Activated naive CD8-positive, alpha-beta T cell (primary cell): ENCODE data around the gene HKDC1.
A peak's percentile ranks its signal among the peaks of the same experiment; 100 is the strongest.

Experiments
- H3K27ac Mint-ChIP-seq: one replicate; pipeline ENCODE4 v1.8.0; 2021; ENCODE audit warnings: mixed read lengths
- H3K27me3 Mint-ChIP-seq: one replicate; pipeline ENCODE4 v1.8.0; 2021; ENCODE audit warnings: mixed read lengths
- H3K36me3 Mint-ChIP-seq: one replicate; pipeline ENCODE4 v1.8.0; 2021; ENCODE audit warnings: mixed read lengths
- H3K4me1 Mint-ChIP-seq: one replicate; pipeline ENCODE4 v1.8.0; 2021; ENCODE audit warnings: low read depth, mixed read lengths
- H3K4me3 Mint-ChIP-seq: one replicate; pipeline ENCODE4 v1.8.0; 2021; ENCODE audit warnings: mild to moderate bottlenecking, mixed read lengths
- H3K9me3 Mint-ChIP-seq: one replicate; pipeline ENCODE4 v1.8.0; 2021; ENCODE audit warnings: low read depth, mixed read lengths

Gene HKDC1

GRCh38 chr10:69209787-69210484, 10.2 kb upstream of the HKDC1 start:
- Mint-ChIP-seq H3K9me3 (no peaks in the 10 kb centered on the region), H3K4me3 (no peak overlapping the region), H3K27me3 (peaks cover 2% of the 10 kb centered on the region), H3K36me3 (peaks cover 10% of the 10 kb centered on the region), H3K4me1 (peaks cover 5% of the 10 kb centered on the region), H3K27ac (peak overlapping the region; percentile 22)

GRCh38 chr10:69211104-69211503, 9.0 kb upstream of the HKDC1 start:
- Mint-ChIP-seq H3K27me3 (peaks cover 2% of the 10 kb centered on the region), H3K27ac (no peak overlapping the region), H3K4me1 (peaks cover 11% of the 10 kb centered on the region), H3K9me3 (no peaks in the 10 kb centered on the region), H3K36me3 (peaks cover 8% of the 10 kb centered on the region), H3K4me3 (no peak overlapping the region)

GRCh38 chr10:69211524-69211923, 8.6 kb upstream of the HKDC1 start:
- peaks cover 11% of the 10 kb centered on the region for H3K4me1 Mint-ChIP-seq
- H3K36me3 Mint-ChIP-seq: peaks cover 5% of the 10 kb centered on the region
- H3K4me3 Mint-ChIP-seq: no peak overlapping the region
- H3K27me3 Mint-ChIP-seq: peaks cover 2% of the 10 kb centered on the region
- no peaks in the 10 kb centered on the region for H3K9me3 Mint-ChIP-seq
- no peak overlapping the region for H3K27ac Mint-ChIP-seq

- no peak overlapping the region for H3K27ac Mint-ChIP-seq
- H3K4me1 Mint-ChIP-seq: peaks cover 11% of the 10 kb centered on the region
- H3K9me3 Mint-ChIP-seq: no peaks in the 10 kb centered on the region
- H3K27me3 Mint-ChIP-seq: peaks cover 2% of the 10 kb centered on the region
- H3K4me3 Mint-ChIP-seq: no peak overlapping the region
- peaks cover 3% of the 10 kb centered on the region for H3K36me3 Mint-ChIP-seq
Measured at GRCh38 chr10:69213591-69214311, 6.4 kb upstream of the HKDC1 start.

- no peaks in the 10 kb centered on the region for H3K9me3 Mint-ChIP-seq
- H3K27ac Mint-ChIP-seq: no peak overlapping the region
- peaks cover 2% of the 10 kb centered on the region for H3K27me3 Mint-ChIP-seq
- H3K4me3 Mint-ChIP-seq: no peak overlapping the region
- H3K36me3 Mint-ChIP-seq: peaks cover 3% of the 10 kb centered on the region
- H3K4me1 Mint-ChIP-seq: peaks cover 10% of the 10 kb centered on the region
Measured at GRCh38 chr10:69214666-69215131, 5.4 kb upstream of the HKDC1 start.

- no peak overlapping the region for H3K27ac Mint-ChIP-seq
- H3K36me3 Mint-ChIP-seq: peaks cover 3% of the 10 kb centered on the region
- H3K4me3 Mint-ChIP-seq: peak overlapping the region; percentile 39
- peaks cover 2% of the 10 kb centered on the region for H3K27me3 Mint-ChIP-seq
- no peaks in the 10 kb centered on the region for H3K9me3 Mint-ChIP-seq
- peaks cover 7% of the 10 kb centered on the region for H3K4me1 Mint-ChIP-seq
Measured at GRCh38 chr10:69215405-69216171, 4.5 kb upstream of the HKDC1 start.

- peaks cover 3% of the 10 kb centered on the region for H3K36me3 Mint-ChIP-seq
Measured at GRCh38 chr10:69216577-69217118, 3.5 kb upstream of the HKDC1 start.

GRCh38 chr10:69217119-69217754, 2.9 kb upstream of the HKDC1 start:
- Mint-ChIP-seq H3K4me1 (peaks cover 12% of the 10 kb centered on the region), H3K27me3 (peaks cover 2% of the 10 kb centered on the region), H3K9me3 (no peaks in the 10 kb centered on the region), H3K36me3 (peaks cover 3% of the 10 kb centered on the region), H3K27ac (no peak overlapping the region), H3K4me3 (no peak overlapping the region)

More at GRCh38 chr10:69216577-69217118, 3.5 kb upstream of the HKDC1 start:
- Mint-ChIP-seq H3K27me3 (peaks cover 2% of the 10 kb centered on the region), H3K9me3 (no peaks in the 10 kb centered on the region), H3K4me3 (no peak overlapping the region), H3K4me1 (peaks cover 7% of the 10 kb centered on the region), H3K27ac (no peak overlapping the region)

GRCh38 chr10:69218831-69219230, 1.3 kb upstream of the HKDC1 start:
- Mint-ChIP-seq H3K27me3 (peaks cover 2% of the 10 kb centered on the region), H3K9me3 (no peaks in the 10 kb centered on the region), H3K27ac (no peak overlapping the region)

GRCh38 chr10:69220507-69220906, 375 bp downstream of the HKDC1 start:
- peaks cover 21% of the 10 kb centered on the region for H3K4me1 Mint-ChIP-seq
- H3K4me3 Mint-ChIP-seq: no peak overlapping the region
- no peaks in the 10 kb centered on the region for H3K9me3 Mint-ChIP-seq
- no peaks in the 10 kb centered on the region for H3K27me3 Mint-ChIP-seq
- H3K36me3 Mint-ChIP-seq: no peaks in the 10 kb centered on the region
- no peak overlapping the region for H3K27ac Mint-ChIP-seq

More at GRCh38 chr10:69218831-69219230, 1.3 kb upstream of the HKDC1 start:
- peaks cover 3% of the 10 kb centered on the region for H3K36me3 Mint-ChIP-seq
- H3K4me1 Mint-ChIP-seq: peaks cover 22% of the 10 kb centered on the region
- H3K4me3 Mint-ChIP-seq: no peak overlapping the region

GRCh38 chr10:69222157-69223027, 2.3 kb downstream of the HKDC1 start:
- peak overlapping the region; percentile 59 for H3K4me3 Mint-ChIP-seq
- no peaks in the 10 kb centered on the region for H3K9me3 Mint-ChIP-seq
- H3K4me1 Mint-ChIP-seq: peaks cover 17% of the 10 kb centered on the region
- H3K27ac Mint-ChIP-seq: peak overlapping the region; percentile 88
- H3K36me3 Mint-ChIP-seq: no peaks in the 10 kb centered on the region
- H3K27me3 Mint-ChIP-seq: no peaks in the 10 kb centered on the region

GRCh38 chr10:69223028-69223342, 2.9 kb downstream of the HKDC1 start:
- Mint-ChIP-seq H3K27me3 (no peaks in the 10 kb centered on the region), H3K4me3 (peak overlapping the region; percentile 59), H3K36me3 (no peaks in the 10 kb centered on the region), H3K27ac (peak overlapping the region; percentile 88), H3K9me3 (no peaks in the 10 kb centered on the region), H3K4me1 (peaks cover 22% of the 10 kb centered on the region)

GRCh38 chr10:69224862-69225657, 4.9 kb downstream of the HKDC1 start:
- Mint-ChIP-seq H3K4me3 (no peak overlapping the region), H3K27me3 (no peaks in the 10 kb centered on the region), H3K27ac (no peak overlapping the region), H3K4me1 (peaks cover 42% of the 10 kb centered on the region), H3K36me3 (no peaks in the 10 kb centered on the region), H3K9me3 (no peaks in the 10 kb centered on the region)
